ENCODE results near the gene NAA16. TPM values are rescaled to one million over a fixed set of nuclear protein-coding genes. Genes with fewer than 3 reads are reported as not detected.
A peak's percentile ranks its signal among the peaks of the same experiment; 100 is the strongest.

Gene NAA16
- total and polyA plus RNA-seq, 10 of the 15 experiments (the other 5 are each of a cell fraction or from before 2014, with no cell fraction given): 5.4 to 18.5 (median 13.2) TPM

DNA sequence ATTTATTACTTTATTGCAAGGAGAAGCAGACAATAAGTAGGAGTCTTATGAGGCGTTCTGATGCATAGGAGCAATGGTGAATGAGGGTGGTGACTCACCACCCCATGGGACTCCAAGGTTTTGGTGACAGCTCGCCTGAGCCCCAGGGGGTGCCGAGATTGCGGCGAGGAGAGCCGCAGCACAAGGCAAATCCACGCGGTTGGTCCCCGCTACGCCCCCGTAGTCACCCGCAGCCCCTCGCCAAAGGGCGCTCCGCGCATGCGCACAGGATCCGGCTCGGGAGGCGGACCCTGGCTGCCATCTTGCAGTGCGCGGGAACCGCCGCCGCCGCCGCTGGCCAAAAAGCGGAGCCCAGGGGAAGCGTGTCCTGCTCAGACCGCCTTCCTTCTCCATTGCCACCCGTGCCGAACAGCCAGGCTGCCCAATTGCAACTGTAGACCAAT lies at the start of gene NAA16 (continued):
- no peak for TF ChIP-seq USF1 (IDR thresholded peaks at IDR 0.05; ENCODE audit: borderline replicate concordance, extremely low read length, insufficient read depth, low read depth, low read length)
- TF ChIP-seq YBX1 (IDR thresholded peaks at IDR 0.05): no peak
- TF ChIP-seq ZBTB33 (IDR thresholded peaks at IDR 0.05): no peak
- TF ChIP-seq CHD4 (IDR thresholded peaks at IDR 0.05): no peak
- TF ChIP-seq HDGF (IDR thresholded peaks at IDR 0.05): no peak; the same call in 1 of the 2 replicates
- peak; percentile 81 for TF ChIP-seq CBFB (IDR thresholded peaks at IDR 0.05; ENCODE audit: low read depth)
- TF ChIP-seq TCF3 (IDR thresholded peaks at IDR 0.05; ENCODE audit: borderline replicate concordance, insufficient read depth, low read depth, low read length): no peak
- no peak for TF ChIP-seq STAT1 (conservative IDR thresholded peaks at IDR 0.05)
- TF ChIP-seq CEBPB (IDR thresholded peaks at IDR 0.05; ENCODE audit: borderline replicate concordance in 1 of 2, low read depth in 2 of 2, low read length in 2 of 2): no peak
- peak; percentile 76 for TF ChIP-seq POLR2AphosphoS5 (IDR thresholded peaks at IDR 0.05; ENCODE audit: low read length)
- no peak for TF ChIP-seq ZZZ3 (IDR thresholded peaks at IDR 0.05; ENCODE audit: control insufficient read depth, insufficient read length, low read depth)
- no peak for TF ChIP-seq HDAC6 (IDR thresholded peaks at IDR 0.05; ENCODE audit: unreplicated experiment)
- TF ChIP-seq EZH2 (IDR thresholded peaks at IDR 0.05; ENCODE audit: borderline replicate concordance, control insufficient read depth, low read depth, low read length): no peak
- TF ChIP-seq BCL11A (IDR thresholded peaks at IDR 0.05; ENCODE audit: low read depth, low read length): peak; percentile 45
- peak; percentile 68; the same call in 1 of the 2 replicates for TF ChIP-seq PAX5 (IDR thresholded peaks at IDR 0.05; ENCODE audit: borderline replicate concordance, low read depth, low read length)
- peak; percentile 35; the same call in 1 of the 2 replicates for TF ChIP-seq ATF7 (IDR thresholded peaks at IDR 0.05; ENCODE audit: low read depth)
- no peak for TF ChIP-seq CEBPZ (IDR thresholded peaks at IDR 0.05; ENCODE audit: low read depth, low read length)
- no peak for TF ChIP-seq TBL1XR1 (IDR thresholded peaks at IDR 0.05; ENCODE audit: low read depth, low read length)
- peak; percentile 75 for TF ChIP-seq E2F4 (IDR thresholded peaks at IDR 0.05; ENCODE audit: low read depth, low read length)
- TF ChIP-seq ZBTB11 (CRISPR knock-in tag; IDR thresholded peaks at IDR 0.05): no peak
- 0 out of 2 replicates have a peak, but pooled peaks have one; percentile 42 for TF ChIP-seq SMAD5 (IDR thresholded peaks at IDR 0.05; ENCODE audit: low read depth)

All from GM12878 (cell line).